OCI-LY1 (cell line): Measurements from ENCODE around the gene DDX1.

Source experiments
- H2AFZ ChIP-seq: fragments of 200-600 bp; sonication (generic), shearing (Covaris generic); 2 replicates; pipeline ENCODE4 v1.6.0; 2014; ENCODE audit warnings: antibody characterized with exemption, mild to moderate bottlenecking, low read length
- H3F3A ChIP-seq: fragments of 200-600 bp; sonication (generic), shearing (Covaris generic); 2 replicates; pipeline ENCODE4 v1.6.0; 2014; ENCODE audit warnings: mild to moderate bottlenecking, antibody characterized with exemption, low read length, moderate library complexity; ENCODE audit not compliant: insufficient read depth
- H3K27ac ChIP-seq: fragments of 200-600 bp; sonication (generic); 2 replicates; pipeline ENCODE4 v1.5.1; 2014; ENCODE audit warnings: low read length, mixed run types, mild to moderate bottlenecking, low read depth; ENCODE audit not compliant: poor library complexity, severe bottlenecking
- H3K27me3 ChIP-seq: fragments of 200-600 bp; sonication (generic); 2 replicates; pipeline ENCODE4 v1.6.0; 2014; ENCODE audit warnings: antibody characterized with exemption, mild to moderate bottlenecking, low read length, moderate library complexity; ENCODE audit not compliant: insufficient read depth
- H3K36me3 ChIP-seq: fragments of 200-600 bp; sonication (generic); 2 replicates; pipeline ENCODE4 v1.6.1; 2014; ENCODE audit warnings: mild to moderate bottlenecking, antibody characterized with exemption, low read length, moderate library complexity, mixed read lengths; ENCODE audit not compliant: insufficient read depth
- H3K4me1 ChIP-seq: fragments of 200-600 bp; sonication (generic); 2 replicates; pipeline ENCODE4 v1.5.1; 2014; ENCODE audit warnings: mild to moderate bottlenecking, low read length, moderate library complexity; ENCODE audit not compliant: insufficient read depth, severe bottlenecking
- H3K4me2 ChIP-seq: fragments of 200-600 bp; sonication (generic), shearing (Covaris generic); 2 replicates; pipeline ENCODE4 v1.6.1; 2014; ENCODE audit warnings: low read length
- H3K4me3 ChIP-seq: fragments of 200-600 bp; sonication (generic); 2 replicates; pipeline ENCODE4 v1.5.1; 2014; ENCODE audit warnings: low read length, low read depth, mild to moderate bottlenecking, mixed read lengths; ENCODE audit not compliant: poor library complexity, severe bottlenecking
- H3K79me2 ChIP-seq: fragments of 200-600 bp; shearing (Covaris generic); 2 replicates; pipeline ENCODE4 v1.6.1; 2016; ENCODE audit warnings: mixed run types, low read length, mixed read lengths; ENCODE audit not compliant: insufficient read depth
- H3K9ac ChIP-seq: fragments of 200-600 bp; sonication (generic), shearing (Covaris generic); 2 replicates; pipeline ENCODE4 v1.6.1; 2014; ENCODE audit warnings: mild to moderate bottlenecking, low read length, mixed read lengths
- H3K9me2 ChIP-seq: fragments of 200-600 bp; sonication (generic), shearing (Covaris generic); 2 replicates; pipeline ENCODE4 v1.6.1; 2014; ENCODE audit warnings: low read depth, mild to moderate bottlenecking, low read length, mixed read lengths
- H3K9me3 ChIP-seq: fragments of 200-600 bp; shearing (Covaris generic); 2 replicates; pipeline ENCODE4 v1.6.1; 2014; ENCODE audit warnings: low read length, mixed read lengths
- H4K20me1 ChIP-seq: fragments of 200-600 bp; sonication (generic), shearing (Covaris generic); 2 replicates; pipeline ENCODE4 v1.6.0; 2016; ENCODE audit warnings: mild to moderate bottlenecking, low read length; ENCODE audit not compliant: insufficient read depth
- CTCF ChIP-seq: fragments of 200-600 bp; sonication (generic), shearing (Covaris generic); IDR thresholded peaks from 2 replicates; pipeline ENCODE4 v1.5.1; 2017; ENCODE audit warnings: mild to moderate bottlenecking, antibody characterized with exemption, low read length, moderate library complexity, mixed read lengths
- EZH2 ChIP-seq: fragments of 200-600 bp; sonication (generic), shearing (Covaris generic); IDR thresholded peaks from 2 replicates; pipeline ENCODE4 v1.8.0; 2017; ENCODE audit warnings: borderline replicate concordance, mixed run types, mild to moderate bottlenecking, antibody characterized with exemption, low read length, moderate library complexity, mixed read lengths

Gene DDX1

GRCh38 chr2:15596968-15597367 lies 5.3 kb downstream of the DDX1 start:
- H3K9me2 ChIP-seq: no peaks in the 10 kb centered on the region
- no peak overlapping the region for H3K4me3 ChIP-seq
- TF ChIP-seq CTCF: no peak
- no peak for TF ChIP-seq EZH2
- no peaks in the 10 kb centered on the region for H4K20me1 ChIP-seq
- H3K36me3 ChIP-seq: peaks cover 74% of the 10 kb centered on the region
- no peaks in the 10 kb centered on the region for H3K27me3 ChIP-seq
- no peak overlapping the region for H3K4me2 ChIP-seq
- no peaks in the 10 kb centered on the region for H3K9me3 ChIP-seq
- no peak overlapping the region for H3K27ac ChIP-seq
- no peaks in the 10 kb centered on the region for H3F3A ChIP-seq
- H3K4me1 ChIP-seq: peaks cover 16% of the 10 kb centered on the region
- peaks cover 29% of the 10 kb centered on the region for H3K79me2 ChIP-seq
- H2AFZ ChIP-seq: no peak overlapping the region
- no peak overlapping the region for H3K9ac ChIP-seq

GRCh38 chr2:15599994-15600393 lies 8.3 kb downstream of the DDX1 start:
- H3K4me1 ChIP-seq: no peaks in the 10 kb centered on the region
- H3F3A ChIP-seq: no peaks in the 10 kb centered on the region
- H3K79me2 ChIP-seq: 0 out of 2 replicates have a peak, but pooled peaks cover under 1% of the 10 kb centered on the region
- no peaks in the 10 kb centered on the region for H3K9me2 ChIP-seq
- H3K4me2 ChIP-seq: no peak overlapping the region
- no peak overlapping the region for H3K27ac ChIP-seq
- peaks cover 97% of the 10 kb centered on the region for H3K36me3 ChIP-seq
- H3K9me3 ChIP-seq: no peaks in the 10 kb centered on the region
- no peak overlapping the region for H2AFZ ChIP-seq
- TF ChIP-seq CTCF: no peak
- no peak for TF ChIP-seq EZH2
- H4K20me1 ChIP-seq: no peaks in the 10 kb centered on the region
- no peak overlapping the region for H3K4me3 ChIP-seq
- H3K9ac ChIP-seq: no peak overlapping the region
- no peaks in the 10 kb centered on the region for H3K27me3 ChIP-seq

- no peak overlapping the region for H3K4me2 ChIP-seq
- H3K27ac ChIP-seq: no peak overlapping the region
- TF ChIP-seq EZH2 (no peak), CTCF (no peak)
- H3K79me2 ChIP-seq: no peaks in the 10 kb centered on the region
- H3K4me3 ChIP-seq: no peak overlapping the region
- no peaks in the 10 kb centered on the region for H3K9me2 ChIP-seq
- peaks cover 97% of the 10 kb centered on the region for H3K36me3 ChIP-seq
- no peaks in the 10 kb centered on the region for H3K9me3 ChIP-seq
- no peaks in the 10 kb centered on the region for H3K4me1 ChIP-seq
- no peaks in the 10 kb centered on the region for H3F3A ChIP-seq
- no peak overlapping the region for H2AFZ ChIP-seq
- no peaks in the 10 kb centered on the region for H3K27me3 ChIP-seq
- no peak overlapping the region for H3K9ac ChIP-seq
- H4K20me1 ChIP-seq: no peaks in the 10 kb centered on the region
These were observed 10.0 kb downstream of the DDX1 start for GRCh38 chr2:15601681-15602080.
